ENCODE results near the gene KRTAP5-2. TPM values are rescaled to one million over a fixed set of nuclear protein-coding genes. Genes with fewer than 3 reads are reported as not detected.

Gene KRTAP5-2
- total and polyA plus RNA-seq, 3 experiments from 2014 or later = 0.46 TPM; not detected in 2

GRCh38 chr11:1573077-1573902 is 24.8 kb downstream of the KRTAP5-2 start:
- no peaks in the 10 kb centered on the region for H3K27me3 Mint-ChIP-seq

GRCh38 chr11:1572197-1573076 is 25.7 kb downstream of the KRTAP5-2 start, which contains the start of gene DUSP8:
TSS of gene DUSP8 (minus strand) at chr11:1572271. CDS start at chr11:1565826, 6,445 bp downstream.
- Histone ChIP-seq H3K4me1 (ENCODE audit: insufficient read depth, low read length) (peaks cover 35% of the 10 kb centered on the region), H3K36me3 (ENCODE audit: insufficient read depth, low read length) (no peaks in the 10 kb centered on the region), H3K27me3 (ENCODE audit: insufficient read depth, low read length, poor library complexity, severe bottlenecking) (peaks cover 4% of the 10 kb centered on the region), H3K4me3 (ENCODE audit: low read length) (peak within 1 kb of the TSS; percentile 64), H3K27ac (ENCODE audit: low read depth, low read length) (peak within 1 kb of the TSS; percentile 76), H3K9me3 (ENCODE audit: low read length) (no peaks in the 10 kb centered on the region)
- Mint-ChIP-seq H3K27ac (peak within 1 kb of the TSS; percentile 87 to 99 (median 94)), H3K4me1 (peaks cover 19 to 45% (median 22%) of the 10 kb centered on the region in 3 donors), H3K9me3 (no peaks in the 10 kb centered on the region), H3K4me3 (peak within 1 kb of the TSS; percentile 78 to 94 (median 84)), H3K36me3 (peaks cover 0 to 3% (median 0%) of the 10 kb centered on the region in 3 donors), H3K27me3 (no peaks in the 10 kb centered on the region)
- POLR2A ChIA-PET = interaction anchor here (0.6 to 1.3 kb wide), 4 partner anchors 13 to 662 kb away, joined by 3 to 7 read pairs (median 4); partner anchors contain the start of genes CHID1 and KRTAP5-1
- peak; percentile 93 to 98 (median 96) for DNase-seq
- CTCF ChIA-PET = interaction anchor here (0.9 to 13.9 kb wide), 5 partner anchors 9 to 369 kb away, joined by 3 to 152 read pairs (median 15); no protein-coding TSS in a partner anchor

More at GRCh38 chr11:1573077-1573902, 24.8 kb downstream of the KRTAP5-2 start:
- Mint-ChIP-seq H3K9me3 (peaks cover 0 to 1% (median 0%) of the 10 kb centered on the region in 5 donors), H3K36me3 (peaks cover 3% of the 10 kb centered on the region in 3 donors), H3K4me3 (peak overlapping the region; percentile 83 to 94 (median 84)), H3K27ac (peak overlapping the region; percentile 87 to 99 (median 94)), H3K4me1 (peaks cover 14 to 39% (median 19%) of the 10 kb centered on the region in 3 donors)
- no peaks in the 10 kb centered on the region for H3K9me3 ChIP-seq (ENCODE audit: low read length)
- peaks cover 4% of the 10 kb centered on the region for H3K27me3 ChIP-seq (ENCODE audit: insufficient read depth, low read length, poor library complexity, severe bottlenecking)
- ChIA-PET CTCF (interaction anchor here (0.9 to 13.9 kb wide), 12 partner anchors 7 to 370 kb away, joined by 3 to 152 read pairs (median 4); no protein-coding TSS in a partner anchor), POLR2A (interaction anchor here (0.6 to 1.3 kb wide), 5 partner anchors 12 to 264 kb away, joined by 3 to 7 read pairs (median 3); partner anchors contain the start of gene KRTAP5-1)
- peak overlapping the region; percentile 59 for H3K4me3 ChIP-seq (ENCODE audit: low read length)
- peak overlapping the region; percentile 76 for H3K27ac ChIP-seq (ENCODE audit: low read depth, low read length)
- DNase-seq = peak; percentile 38 to 73 (median 44)
- H3K4me1 ChIP-seq (ENCODE audit: insufficient read depth, low read length) = peaks cover 35% of the 10 kb centered on the region
- no peaks in the 10 kb centered on the region for H3K36me3 ChIP-seq (ENCODE audit: insufficient read depth, low read length)

- H3K9me3 ChIP-seq (ENCODE audit: low read length) = no peaks in the 10 kb centered on the region
- POLR2A ChIA-PET = interaction anchor here (0.7 kb wide), 1 partner anchor 661 kb away, joined by 3 read pairs; the partner anchor contains the start of gene CHID1
- no peak for DNase-seq
- Mint-ChIP-seq H3K27me3 (no peaks in the 10 kb centered on the region), H3K36me3 (peaks cover 0 to 3% (median 0%) of the 10 kb centered on the region in 3 donors), H3K4me3 (no peak overlapping the region), H3K9me3 (no peaks in the 10 kb centered on the region), H3K27ac (no peak overlapping the region), H3K4me1 (peaks cover 19 to 45% (median 24%) of the 10 kb centered on the region in 3 donors)
- peaks cover 35% of the 10 kb centered on the region for H3K4me1 ChIP-seq (ENCODE audit: insufficient read depth, low read length)
- no peaks in the 10 kb centered on the region for H3K36me3 ChIP-seq (ENCODE audit: insufficient read depth, low read length)
- CTCF ChIA-PET = interaction anchor here (1.3 to 13.9 kb wide), 2 partner anchors 25 to 122 kb away, joined by 5 to 152 read pairs; no protein-coding TSS in a partner anchor
- H3K4me3 ChIP-seq (ENCODE audit: low read length) = no peak overlapping the region
- H3K27me3 ChIP-seq (ENCODE audit: insufficient read depth, low read length, poor library complexity, severe bottlenecking) = peaks cover 4% of the 10 kb centered on the region
- peak overlapping the region; percentile 16 for H3K27ac ChIP-seq (ENCODE audit: low read depth, low read length)
Measured at GRCh38 chr11:1571760-1572196, 26.3 kb downstream of the KRTAP5-2 start.

GRCh38 chr11:1570896-1571759 is 27.0 kb downstream of the KRTAP5-2 start:
- no peaks in the 10 kb centered on the region for H3K9me3 ChIP-seq (ENCODE audit: low read length)
- peak overlapping the region; percentile 64 for H3K4me3 ChIP-seq (ENCODE audit: low read length)
- peak overlapping the region; percentile 60 to 91 (median 80) for H3K27ac Mint-ChIP-seq
- H3K4me1 Mint-ChIP-seq = peaks cover 19 to 45% (median 24%) of the 10 kb centered on the region in 3 donors
- ChIA-PET CTCF (interaction anchor here (1.3 to 13.9 kb wide), 2 partner anchors 24 to 123 kb away, joined by 5 to 152 read pairs; no protein-coding TSS in a partner anchor), POLR2A (no interaction called here)
- no peaks in the 10 kb centered on the region for H3K36me3 ChIP-seq (ENCODE audit: insufficient read depth, low read length)
- H3K27me3 ChIP-seq (ENCODE audit: insufficient read depth, low read length, poor library complexity, severe bottlenecking) = peaks cover 4% of the 10 kb centered on the region
- peak overlapping the region; percentile 64 to 93 (median 73) for H3K4me3 Mint-ChIP-seq
- H3K9me3 Mint-ChIP-seq = no peaks in the 10 kb centered on the region
- H3K27ac ChIP-seq (ENCODE audit: low read depth, low read length) = peak overlapping the region; percentile 16
- H3K4me1 ChIP-seq (ENCODE audit: insufficient read depth, low read length) = peaks cover 35% of the 10 kb centered on the region
- DNase-seq = peak in 2 of 5 donors; percentile 52 to 71
- H3K27me3 Mint-ChIP-seq = no peaks in the 10 kb centered on the region
- peaks cover 0 to 4% (median 0%) of the 10 kb centered on the region in 3 donors for H3K36me3 Mint-ChIP-seq

GRCh38 chr11:1570531-1570895 is 27.6 kb downstream of the KRTAP5-2 start:
- H3K36me3 ChIP-seq (ENCODE audit: insufficient read depth, low read length) = no peaks in the 10 kb centered on the region
- H3K36me3 Mint-ChIP-seq = peaks cover 0 to 4% (median 0%) of the 10 kb centered on the region in 3 donors
- H3K27me3 ChIP-seq (ENCODE audit: insufficient read depth, low read length, poor library complexity, severe bottlenecking) = peaks cover 4% of the 10 kb centered on the region
- H3K27me3 Mint-ChIP-seq = no peaks in the 10 kb centered on the region
- H3K4me1 Mint-ChIP-seq = peaks cover 19 to 45% (median 24%) of the 10 kb centered on the region in 3 donors
- H3K27ac Mint-ChIP-seq = peak overlapping the region; percentile 50 to 91 (median 80)
- no peaks in the 10 kb centered on the region for H3K9me3 Mint-ChIP-seq
- H3K4me3 ChIP-seq (ENCODE audit: low read length) = peak overlapping the region; percentile 22
- POLR2A ChIA-PET = no interaction called here
- H3K9me3 ChIP-seq (ENCODE audit: low read length) = no peaks in the 10 kb centered on the region
- DNase-seq = no peak
- CTCF ChIA-PET = interaction anchor here (1.3 to 13.9 kb wide), 2 partner anchors 24 to 124 kb away, joined by 5 to 152 read pairs; no protein-coding TSS in a partner anchor
- H3K27ac ChIP-seq (ENCODE audit: low read depth, low read length) = no peak overlapping the region
- peaks cover 35% of the 10 kb centered on the region for H3K4me1 ChIP-seq (ENCODE audit: insufficient read depth, low read length)
- H3K4me3 Mint-ChIP-seq = peak overlapping the region; percentile 64 to 93 (median 73)

- peak overlapping the region; percentile 64 to 93 (median 73) for H3K4me3 Mint-ChIP-seq
- Histone ChIP-seq H3K4me1 (ENCODE audit: insufficient read depth, low read length) (peaks cover 35% of the 10 kb centered on the region), H3K4me3 (ENCODE audit: low read length) (no peak overlapping the region), H3K36me3 (ENCODE audit: insufficient read depth, low read length) (no peaks in the 10 kb centered on the region), H3K27me3 (ENCODE audit: insufficient read depth, low read length, poor library complexity, severe bottlenecking) (peaks cover 3% of the 10 kb centered on the region), H3K9me3 (ENCODE audit: low read length) (no peaks in the 10 kb centered on the region), H3K27ac (ENCODE audit: low read depth, low read length) (no peak overlapping the region)
- ChIA-PET POLR2A (no interaction called here), CTCF (interaction anchor here (13.9 kb wide), 1 partner anchor 23 kb away, joined by 152 read pairs; no protein-coding TSS in a partner anchor)
- no peak for DNase-seq
- peaks cover 0 to 1% (median 0%) of the 10 kb centered on the region in 5 donors for H3K9me3 Mint-ChIP-seq
- no peaks in the 10 kb centered on the region for H3K27me3 Mint-ChIP-seq
- H3K27ac Mint-ChIP-seq = peak overlapping the region; percentile 26 to 97 (median 79)
- H3K36me3 Mint-ChIP-seq = peaks cover 0 to 7% (median 0%) of the 10 kb centered on the region in 3 donors
- peaks cover 19 to 44% (median 23%) of the 10 kb centered on the region in 3 donors for H3K4me1 Mint-ChIP-seq
Measured at GRCh38 chr11:1570001-1570453, 28.1 kb downstream of the KRTAP5-2 start.
